ENCODE measurements around the gene GAL.

DNA sequence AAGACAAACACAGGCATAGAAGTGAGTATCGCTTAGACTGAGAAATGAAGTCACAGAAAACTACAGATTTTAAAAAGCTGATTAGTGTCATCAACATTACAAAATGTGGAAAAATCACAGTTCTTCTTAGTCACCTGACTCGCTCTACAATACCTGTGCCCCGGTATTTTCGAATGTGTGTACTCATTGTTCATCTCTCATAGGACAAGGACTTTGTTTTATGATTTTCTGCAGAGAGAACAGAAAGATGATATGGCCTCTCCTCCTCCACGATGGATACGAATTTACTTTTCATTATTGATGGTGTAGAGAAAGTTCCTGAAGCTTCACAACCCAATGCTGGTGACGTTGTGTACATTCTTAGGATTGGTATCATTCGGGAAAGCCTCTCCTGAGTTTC lies 29.4 kb upstream of the GAL start:
- TF ChIP-seq, protein P1, sequence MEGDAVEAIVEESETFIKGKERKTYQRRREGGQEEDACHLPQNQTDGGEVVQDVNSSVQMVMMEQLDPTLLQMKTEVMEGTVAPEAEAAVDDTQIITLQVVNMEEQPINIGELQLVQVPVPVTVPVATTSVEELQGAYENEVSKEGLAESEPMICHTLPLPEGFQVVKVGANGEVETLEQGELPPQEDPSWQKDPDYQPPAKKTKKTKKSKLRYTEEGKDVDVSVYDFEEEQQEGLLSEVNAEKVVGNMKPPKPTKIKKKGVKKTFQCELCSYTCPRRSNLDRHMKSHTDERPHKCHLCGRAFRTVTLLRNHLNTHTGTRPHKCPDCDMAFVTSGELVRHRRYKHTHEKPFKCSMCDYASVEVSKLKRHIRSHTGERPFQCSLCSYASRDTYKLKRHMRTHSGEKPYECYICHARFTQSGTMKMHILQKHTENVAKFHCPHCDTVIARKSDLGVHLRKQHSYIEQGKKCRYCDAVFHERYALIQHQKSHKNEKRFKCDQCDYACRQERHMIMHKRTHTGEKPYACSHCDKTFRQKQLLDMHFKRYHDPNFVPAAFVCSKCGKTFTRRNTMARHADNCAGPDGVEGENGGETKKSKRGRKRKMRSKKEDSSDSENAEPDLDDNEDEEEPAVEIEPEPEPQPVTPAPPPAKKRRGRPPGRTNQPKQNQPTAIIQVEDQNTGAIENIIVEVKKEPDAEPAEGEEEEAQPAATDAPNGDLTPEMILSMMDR (conservative IDR thresholded peaks at IDR 0.05; ENCODE audit: low read depth, low read length): no peak
- TF ChIP-seq EZH2 (IDR thresholded peaks at IDR 0.05; ENCODE audit: borderline replicate concordance, low read depth, low read length, poor library complexity, severe bottlenecking): no peak

All from A673 (cell line).